Peyer's patch (tissue), 4 donors: ENCODE data around the gene TNFAIP3.

Experiments
- POLR2A ChIP-seq, 2 donors: fragments of 450-650 bp; IDR thresholded peaks; one replicate each; pipeline ENCODE4 v1.5.1; 2017; ENCODE audit warnings: antibody characterized with exemption in 2 of 2, mild to moderate bottlenecking in 2 of 2, moderate library complexity in 2 of 2
- TF ChIP-seq, protein P1 (sequence below), 6 experiments: fragments of 450-650 bp in 4 of 6; fragments of 200-600 bp in 2 of 6; sonication (generic) in 1 of 6; IDR thresholded peaks; one replicate each; pipeline ENCODE4 v1.5.1; 2017 to 2019; ENCODE audit warnings: antibody characterized with exemption in 6 of 6, mild to moderate bottlenecking in 3 of 6, moderate library complexity in 1 of 6

DNA sequence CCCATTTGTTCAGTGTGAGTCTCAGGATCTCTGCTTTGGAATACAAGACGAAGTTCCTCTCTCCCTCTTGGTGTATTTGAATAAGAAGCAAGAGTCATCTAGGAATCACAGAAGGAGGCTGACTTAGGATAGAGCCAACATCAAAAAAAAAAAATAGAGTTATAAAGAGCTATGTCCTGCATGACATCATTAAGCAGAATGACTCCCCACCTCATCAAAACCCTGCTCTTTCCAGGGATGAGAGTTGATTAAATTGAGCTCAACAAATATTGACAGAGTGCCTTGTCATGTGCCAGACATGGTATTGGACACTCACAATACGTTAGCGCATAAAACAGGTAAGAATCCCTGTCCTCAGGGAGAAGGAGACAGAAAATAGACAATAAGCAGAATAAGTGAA is 48.6 kb upstream of the TNFAIP3 start:
- TF ChIP-seq, protein P1, sequence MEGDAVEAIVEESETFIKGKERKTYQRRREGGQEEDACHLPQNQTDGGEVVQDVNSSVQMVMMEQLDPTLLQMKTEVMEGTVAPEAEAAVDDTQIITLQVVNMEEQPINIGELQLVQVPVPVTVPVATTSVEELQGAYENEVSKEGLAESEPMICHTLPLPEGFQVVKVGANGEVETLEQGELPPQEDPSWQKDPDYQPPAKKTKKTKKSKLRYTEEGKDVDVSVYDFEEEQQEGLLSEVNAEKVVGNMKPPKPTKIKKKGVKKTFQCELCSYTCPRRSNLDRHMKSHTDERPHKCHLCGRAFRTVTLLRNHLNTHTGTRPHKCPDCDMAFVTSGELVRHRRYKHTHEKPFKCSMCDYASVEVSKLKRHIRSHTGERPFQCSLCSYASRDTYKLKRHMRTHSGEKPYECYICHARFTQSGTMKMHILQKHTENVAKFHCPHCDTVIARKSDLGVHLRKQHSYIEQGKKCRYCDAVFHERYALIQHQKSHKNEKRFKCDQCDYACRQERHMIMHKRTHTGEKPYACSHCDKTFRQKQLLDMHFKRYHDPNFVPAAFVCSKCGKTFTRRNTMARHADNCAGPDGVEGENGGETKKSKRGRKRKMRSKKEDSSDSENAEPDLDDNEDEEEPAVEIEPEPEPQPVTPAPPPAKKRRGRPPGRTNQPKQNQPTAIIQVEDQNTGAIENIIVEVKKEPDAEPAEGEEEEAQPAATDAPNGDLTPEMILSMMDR (IDR thresholded peaks at IDR 0.05): no peak
- no peak for TF ChIP-seq POLR2A (IDR thresholded peaks at IDR 0.05)
